GM23338 (cell line): ENCODE data around the gene CYB5R3. TPM values are rescaled to one million over a fixed set of nuclear protein-coding genes. Genes with fewer than 3 reads are reported as not detected.

Experiments
- ATAC-seq: fragments of 200-7000 bp; cut with Tn5 transposase; 3 replicates; pipeline ENCODE4 v1.9.1; 2020
- DNase-seq: peaks from one replicate; pipeline ENCODE4 v3.0.0-alpha.2; 2015; ENCODE audit warnings: low spot score
- H2AFZ ChIP-seq: fragments of 200-600 bp; sonication (generic); 2 replicates; pipeline ENCODE4 v1.8.0; 2016; ENCODE audit warnings: antibody characterized with exemption, mild to moderate bottlenecking, moderate library complexity
- H3F3A ChIP-seq: fragments of 200-600 bp; sonication (generic); replicated peaks from 2 replicates; pipeline ENCODE4 v1.8.0; 2017; ENCODE audit warnings: antibody characterized with exemption, mixed run types, low read depth
- H3K27ac ChIP-seq: fragments of 200-600 bp; sonication (generic); 2 replicates; pipeline ENCODE4 v1.6.1; 2016; ENCODE audit warnings: low read depth
- H3K27me3 ChIP-seq: fragments of 200-600 bp; sonication (generic); 2 replicates; pipeline ENCODE4 v1.8.0; 2016; ENCODE audit warnings: mild to moderate bottlenecking, mixed run types, moderate library complexity; ENCODE audit not compliant: insufficient read depth
- H3K36me3 ChIP-seq: fragments of 200-600 bp; sonication (generic); 2 replicates; pipeline ENCODE4 v1.8.0; 2016; ENCODE audit warnings: mild to moderate bottlenecking; ENCODE audit not compliant: insufficient read depth
- H3K4me1 ChIP-seq: fragments of 200-600 bp; sonication (generic); 2 replicates; pipeline ENCODE4 v1.8.0; 2016; ENCODE audit warnings: mild to moderate bottlenecking, moderate library complexity; ENCODE audit not compliant: insufficient read depth
- H3K4me2 ChIP-seq: fragments of 200-600 bp; sonication (generic); 2 replicates; pipeline ENCODE4 v1.7.1; 2017; ENCODE audit warnings: mixed run types
- H3K4me3 ChIP-seq: fragments of 200-600 bp; sonication (generic); 2 replicates; pipeline ENCODE4 v1.6.1; 2016; ENCODE audit warnings: mixed run types
- H3K79me2 ChIP-seq: fragments of 200-600 bp; sonication (generic); replicated peaks from 2 replicates; pipeline ENCODE4 v1.8.0; 2017; ENCODE audit warnings: mild to moderate bottlenecking; ENCODE audit not compliant: insufficient read depth
- H3K9me2 ChIP-seq: fragments of 200-600 bp; sonication (generic); 2 replicates; pipeline ENCODE4 v1.8.0; 2017; ENCODE audit not compliant: insufficient read depth
- H4K20me1 ChIP-seq: fragments of 200-600 bp; sonication (generic); replicated peaks from 2 replicates; pipeline ENCODE4 v1.8.0; 2017; ENCODE audit warnings: mild to moderate bottlenecking; ENCODE audit not compliant: insufficient read depth
- H3K27ac Mint-ChIP-seq: 2 replicates; pipeline ENCODE4 v1.8.0; 2020; ENCODE audit warnings: inconsistent platforms, mild to moderate bottlenecking, moderate library complexity, mixed read lengths
- H3K27me3 Mint-ChIP-seq: 3 replicates; pipeline ENCODE4 v1.8.0; 2022; ENCODE audit warnings: low read depth, mild to moderate bottlenecking, moderate library complexity, mixed read lengths, inconsistent platforms; ENCODE audit not compliant: insufficient read depth, poor library complexity
- H3K36me3 Mint-ChIP-seq: 3 replicates; pipeline ENCODE4 v1.8.0; 2021; ENCODE audit warnings: low read depth, mild to moderate bottlenecking, inconsistent platforms, moderate library complexity, mixed read lengths
- H3K4me1 Mint-ChIP-seq: 3 replicates; pipeline ENCODE4 v1.8.0; 2020; ENCODE audit warnings: mild to moderate bottlenecking, inconsistent platforms, mixed read lengths
- H3K4me3 Mint-ChIP-seq: 3 replicates; pipeline ENCODE4 v1.8.0; 2021; ENCODE audit warnings: moderate library complexity, mild to moderate bottlenecking, inconsistent platforms, mixed read lengths
- H3K9me3 Mint-ChIP-seq: 3 replicates; pipeline ENCODE4 v1.8.0; 2020; ENCODE audit warnings: moderate library complexity, mild to moderate bottlenecking, inconsistent platforms, mixed read lengths
- CREB1 ChIP-seq: fragments of 250-450 bp; sonication (Bioruptor Pico); IDR thresholded peaks from 2 replicates; pipeline ENCODE4 v1.5.0; 2020; ENCODE audit warnings: low read depth, mild to moderate bottlenecking, moderate library complexity
- EZH2 ChIP-seq: fragments of 200-600 bp; sonication (generic); IDR thresholded peaks from one replicate; pipeline ENCODE4 v1.8.0; 2017; ENCODE audit warnings: antibody characterized with exemption, mild to moderate bottlenecking, low read depth; ENCODE audit not compliant: unreplicated experiment
- EZH2phosphoT487 ChIP-seq: fragments of 200-600 bp; sonication (generic); IDR thresholded peaks from one replicate; pipeline ENCODE4 v1.8.1; 2018; ENCODE audit warnings: antibody characterized with exemption; ENCODE audit not compliant: unreplicated experiment
- JUNB ChIP-seq: IDR thresholded peaks from one replicate; pipeline ENCODE4 v1.6.1; 2016; ENCODE audit warnings: antibody characterized with exemption; ENCODE audit not compliant: unreplicated experiment
- NANOG ChIP-seq: IDR thresholded peaks from 2 replicates; pipeline ENCODE4 v1.6.1; 2016; ENCODE audit warnings: antibody characterized with exemption, borderline replicate concordance
- POLR2AphosphoS5 ChIP-seq: IDR thresholded peaks from 2 replicates; pipeline ENCODE4 v1.6.1; 2016; ENCODE audit warnings: antibody characterized with exemption, low read depth
- ZNF114 ChIP-seq: fragments of 250-450 bp; sonication (Bioruptor Pico); IDR thresholded peaks from 2 replicates; pipeline ENCODE4 v1.5.0; 2020; ENCODE audit warnings: mild to moderate bottlenecking, moderate library complexity
- ZNF331 ChIP-seq: fragments of 250-450 bp; sonication (Bioruptor Pico); IDR thresholded peaks from 2 replicates; pipeline ENCODE4 v1.5.0; 2020; ENCODE audit warnings: low read depth, mild to moderate bottlenecking, moderate library complexity
- polyA plus RNA-seq: library from polyadenylated mRNA; unstranded; fragments of >200 nt; fragmentation: Nextera tagmentation; extraction: Ambion mirVana; gene quantifications from 2 replicates; pipeline ENCODE4 v1.2.1, GENCODE V29; 2016
- total RNA-seq: library from RNA; depleted of rRNA; stranded (reverse); fragments of >200 nt; shearing (Covaris generic); gene quantifications from 2 replicates; pipeline ENCODE4 v1.2.3, GENCODE V29; 2014
- TF ChIP-seq, protein P1 (sequence below), 2 experiments: fragments of 200-600 bp in 1 of 2; sonication (generic) in 1 of 2; conservative IDR thresholded peaks; 2 replicates each; pipeline versions ENCODE4 v1.5.1 to v1.6.1; 2016 to 2017; ENCODE audit warnings: antibody characterized with exemption in 2 of 2, low read depth in 2 of 2, mild to moderate bottlenecking in 2 of 2, moderate library complexity in 1 of 2
- TF ChIP-seq, protein P2 (sequence below): IDR thresholded peaks from 2 replicates; pipeline ENCODE4 v1.6.1; 2016; ENCODE audit warnings: antibody characterized with exemption
- TF ChIP-seq, protein P3 (sequence below): IDR thresholded peaks from one replicate; pipeline ENCODE4 v1.6.1; 2018; ENCODE audit warnings: antibody characterized with exemption; ENCODE audit not compliant: unreplicated experiment

CYB5R3 gene
- total and polyA plus RNA-seq, 2 experiments from 2014 or later = 76.2 to 76.9 TPM

DNA sequence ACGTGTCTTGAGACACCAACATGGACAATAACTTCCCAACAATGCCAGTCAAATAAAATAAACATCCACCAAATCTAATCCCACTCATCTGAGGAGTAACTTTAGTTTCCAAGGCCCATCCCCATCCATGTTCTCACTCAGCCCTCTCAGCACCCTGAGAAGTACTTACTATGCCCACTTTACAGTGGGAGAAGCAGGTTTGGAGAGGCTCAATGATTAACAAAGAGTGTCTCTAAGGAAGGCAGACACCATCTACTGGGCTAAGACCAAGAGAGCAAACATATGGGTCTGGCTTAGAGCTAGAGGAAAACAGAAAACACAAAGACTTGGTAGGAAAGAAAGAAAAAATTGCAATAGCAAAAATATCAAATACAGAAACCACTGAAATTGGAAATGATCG is 45.8 kb downstream of the CYB5R3 start (continued):
- no peak for TF ChIP-seq ZNF331 (CRISPR knock-in tag)
- TF ChIP-seq EZH2phosphoT487 = no peak

DNA sequence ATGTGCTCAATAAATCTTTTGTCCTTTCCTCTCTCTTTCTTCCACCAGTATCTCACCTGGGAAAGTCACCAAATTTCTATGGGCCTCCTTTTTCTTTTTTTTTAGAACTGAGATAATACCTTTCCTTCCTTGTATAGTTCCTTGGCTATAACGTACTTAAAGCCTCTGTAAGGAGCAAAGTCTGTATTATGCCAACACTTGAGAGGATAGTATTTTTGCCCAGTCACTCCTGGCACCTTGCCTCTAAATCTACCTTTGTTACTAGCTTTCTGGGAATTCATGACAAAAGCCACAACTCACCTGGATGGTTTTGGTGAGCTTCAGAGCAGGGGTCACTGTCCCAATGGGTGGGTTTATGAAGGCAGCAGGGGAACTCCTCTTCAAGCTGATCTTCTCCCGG is 46.7 kb downstream of the CYB5R3 start:
- no peaks in the 10 kb centered on the region for H3K27me3 Mint-ChIP-seq
- no peaks in the 10 kb centered on the region for H3K9me2 ChIP-seq

More for the DNA sequence above, 46.7 kb downstream of the CYB5R3 start:
- Histone ChIP-seq H3K36me3 (peaks cover 45% of the 10 kb centered on the region), H4K20me1 (peaks cover 39% of the 10 kb centered on the region), H2AFZ (no peak overlapping the region), H3K4me2 (no peak overlapping the region), H3K79me2 (peaks cover 75% of the 10 kb centered on the region), H3K27me3 (no peaks in the 10 kb centered on the region), H3K27ac (no peak overlapping the region), H3K4me3 (no peak overlapping the region), H3F3A (no peaks in the 10 kb centered on the region), H3K4me1 (no peaks in the 10 kb centered on the region)
- Mint-ChIP-seq H3K4me3 (no peak overlapping the region), H3K27ac (no peak overlapping the region), H3K4me1 (no peaks in the 10 kb centered on the region; the same call in 2 of the 3 replicates), H3K36me3 (peaks cover 81% of the 10 kb centered on the region), H3K9me3 (peaks cover 4% of the 10 kb centered on the region; the same call in 2 of the 3 replicates)
- ATAC-seq (no peak), DNase-seq (no peak)
- TF ChIP-seq EZH2 (no peak), JUNB (no peak), NANOG (no peak), CREB1 (CRISPR knock-in tag) (no peak), ZNF331 (CRISPR knock-in tag) (no peak), POLR2AphosphoS5 (no peak), EZH2phosphoT487 (no peak), ZNF114 (no peak)
- TF ChIP-seq, protein P1, sequence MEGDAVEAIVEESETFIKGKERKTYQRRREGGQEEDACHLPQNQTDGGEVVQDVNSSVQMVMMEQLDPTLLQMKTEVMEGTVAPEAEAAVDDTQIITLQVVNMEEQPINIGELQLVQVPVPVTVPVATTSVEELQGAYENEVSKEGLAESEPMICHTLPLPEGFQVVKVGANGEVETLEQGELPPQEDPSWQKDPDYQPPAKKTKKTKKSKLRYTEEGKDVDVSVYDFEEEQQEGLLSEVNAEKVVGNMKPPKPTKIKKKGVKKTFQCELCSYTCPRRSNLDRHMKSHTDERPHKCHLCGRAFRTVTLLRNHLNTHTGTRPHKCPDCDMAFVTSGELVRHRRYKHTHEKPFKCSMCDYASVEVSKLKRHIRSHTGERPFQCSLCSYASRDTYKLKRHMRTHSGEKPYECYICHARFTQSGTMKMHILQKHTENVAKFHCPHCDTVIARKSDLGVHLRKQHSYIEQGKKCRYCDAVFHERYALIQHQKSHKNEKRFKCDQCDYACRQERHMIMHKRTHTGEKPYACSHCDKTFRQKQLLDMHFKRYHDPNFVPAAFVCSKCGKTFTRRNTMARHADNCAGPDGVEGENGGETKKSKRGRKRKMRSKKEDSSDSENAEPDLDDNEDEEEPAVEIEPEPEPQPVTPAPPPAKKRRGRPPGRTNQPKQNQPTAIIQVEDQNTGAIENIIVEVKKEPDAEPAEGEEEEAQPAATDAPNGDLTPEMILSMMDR (conservative IDR thresholded peaks at IDR 0.05; ENCODE audit: low read depth in 2 of 2) = no peak
- TF ChIP-seq, protein P2, sequence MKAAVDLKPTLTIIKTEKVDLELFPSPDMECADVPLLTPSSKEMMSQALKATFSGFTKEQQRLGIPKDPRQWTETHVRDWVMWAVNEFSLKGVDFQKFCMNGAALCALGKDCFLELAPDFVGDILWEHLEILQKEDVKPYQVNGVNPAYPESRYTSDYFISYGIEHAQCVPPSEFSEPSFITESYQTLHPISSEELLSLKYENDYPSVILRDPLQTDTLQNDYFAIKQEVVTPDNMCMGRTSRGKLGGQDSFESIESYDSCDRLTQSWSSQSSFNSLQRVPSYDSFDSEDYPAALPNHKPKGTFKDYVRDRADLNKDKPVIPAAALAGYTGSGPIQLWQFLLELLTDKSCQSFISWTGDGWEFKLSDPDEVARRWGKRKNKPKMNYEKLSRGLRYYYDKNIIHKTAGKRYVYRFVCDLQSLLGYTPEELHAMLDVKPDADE = no peak
- TF ChIP-seq, protein P3, sequence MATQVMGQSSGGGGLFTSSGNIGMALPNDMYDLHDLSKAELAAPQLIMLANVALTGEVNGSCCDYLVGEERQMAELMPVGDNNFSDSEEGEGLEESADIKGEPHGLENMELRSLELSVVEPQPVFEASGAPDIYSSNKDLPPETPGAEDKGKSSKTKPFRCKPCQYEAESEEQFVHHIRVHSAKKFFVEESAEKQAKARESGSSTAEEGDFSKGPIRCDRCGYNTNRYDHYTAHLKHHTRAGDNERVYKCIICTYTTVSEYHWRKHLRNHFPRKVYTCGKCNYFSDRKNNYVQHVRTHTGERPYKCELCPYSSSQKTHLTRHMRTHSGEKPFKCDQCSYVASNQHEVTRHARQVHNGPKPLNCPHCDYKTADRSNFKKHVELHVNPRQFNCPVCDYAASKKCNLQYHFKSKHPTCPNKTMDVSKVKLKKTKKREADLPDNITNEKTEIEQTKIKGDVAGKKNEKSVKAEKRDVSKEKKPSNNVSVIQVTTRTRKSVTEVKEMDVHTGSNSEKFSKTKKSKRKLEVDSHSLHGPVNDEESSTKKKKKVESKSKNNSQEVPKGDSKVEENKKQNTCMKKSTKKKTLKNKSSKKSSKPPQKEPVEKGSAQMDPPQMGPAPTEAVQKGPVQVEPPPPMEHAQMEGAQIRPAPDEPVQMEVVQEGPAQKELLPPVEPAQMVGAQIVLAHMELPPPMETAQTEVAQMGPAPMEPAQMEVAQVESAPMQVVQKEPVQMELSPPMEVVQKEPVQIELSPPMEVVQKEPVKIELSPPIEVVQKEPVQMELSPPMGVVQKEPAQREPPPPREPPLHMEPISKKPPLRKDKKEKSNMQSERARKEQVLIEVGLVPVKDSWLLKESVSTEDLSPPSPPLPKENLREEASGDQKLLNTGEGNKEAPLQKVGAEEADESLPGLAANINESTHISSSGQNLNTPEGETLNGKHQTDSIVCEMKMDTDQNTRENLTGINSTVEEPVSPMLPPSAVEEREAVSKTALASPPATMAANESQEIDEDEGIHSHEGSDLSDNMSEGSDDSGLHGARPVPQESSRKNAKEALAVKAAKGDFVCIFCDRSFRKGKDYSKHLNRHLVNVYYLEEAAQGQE = no peak
